Skeletal muscle tissue (tissue), 4 donors: ENCODE measurements around the gene JPH2. TPM values are rescaled to one million over a fixed set of nuclear protein-coding genes. Genes with fewer than 3 reads are reported as not detected.

Source experiments
- H3K27ac ChIP-seq: one replicate; pipeline ENCODE4 v1.7.0; 2013; ENCODE audit warnings: mild to moderate bottlenecking, low read depth, low read length, inconsistent platforms
- H3K27me3 ChIP-seq, 3 donors: one replicate each; pipeline ENCODE4 v1.7.0; 2013; ENCODE audit warnings: low read length in 3 of 3; ENCODE audit not compliant: control insufficient read depth in 3 of 3, insufficient read depth in 3 of 3
- H3K36me3 ChIP-seq, 3 donors: one replicate each; pipeline ENCODE4 v1.7.0; 2013; ENCODE audit warnings: low read length in 3 of 3; ENCODE audit not compliant: control insufficient read depth in 3 of 3, insufficient read depth in 3 of 3
- H3K4me1 ChIP-seq, 3 donors: one replicate each; pipeline ENCODE4 v1.7.0; 2013; ENCODE audit warnings: low read length in 3 of 3, mild to moderate bottlenecking in 3 of 3; ENCODE audit not compliant: control insufficient read depth in 3 of 3, insufficient read depth in 3 of 3
- H3K4me3 ChIP-seq, 3 donors: one replicate each; pipeline ENCODE4 v1.7.0; 2013; ENCODE audit warnings: low read length in 3 of 3
- H3K9ac ChIP-seq, 3 donors: one replicate each; pipeline ENCODE4 v1.7.0; 2013; ENCODE audit warnings: low read length in 3 of 3, mild to moderate bottlenecking in 3 of 3, moderate library complexity in 2 of 3, low read depth in 1 of 3
- H3K9me3 ChIP-seq, 3 donors: one replicate each; pipeline ENCODE4 v1.7.0; 2013; ENCODE audit warnings: low read length in 3 of 3; ENCODE audit not compliant: control insufficient read depth in 3 of 3
- total RNA-seq: library from RNA; depleted of rRNA; stranded (reverse); fragments of >200 nt; gene quantifications from one replicate; pipeline ENCODE4 v1.2.3, GENCODE V29; 2014
- donor health status: Osteomylitis.

JPH2 gene
- total RNA-seq, 1 donor from 2014 or later = 85.1 TPM

GRCh38 chr20:44112456-44112855 is 74.5 kb downstream of the JPH2 start:
- Histone ChIP-seq H3K9ac (peak overlapping the region in 1 of 3 donors; percentile 33), H3K27me3 (peaks cover 0 to 3% (median 2%) of the 10 kb centered on the region in 3 donors), H3K4me1 (peaks cover 11 to 24% (median 13%) of the 10 kb centered on the region in 3 donors), H3K4me3 (no peak overlapping the region), H3K36me3 (peaks cover 24 to 38% (median 37%) of the 10 kb centered on the region in 3 donors), H3K9me3 (no peaks in the 10 kb centered on the region), H3K27ac (no peak overlapping the region)

- H3K9me3 ChIP-seq = no peaks in the 10 kb centered on the region
- H3K36me3 ChIP-seq = peaks cover 22 to 35% (median 34%) of the 10 kb centered on the region in 3 donors
- H3K27ac ChIP-seq = no peak overlapping the region
- peaks cover 0 to 3% (median 2%) of the 10 kb centered on the region in 3 donors for H3K27me3 ChIP-seq
- H3K9ac ChIP-seq = no peak overlapping the region
- H3K4me3 ChIP-seq = no peak overlapping the region
- peaks cover 10 to 21% (median 11%) of the 10 kb centered on the region in 3 donors for H3K4me1 ChIP-seq
Measured at GRCh38 chr20:44111712-44112335, 75.2 kb downstream of the JPH2 start.

GRCh38 chr20:44110816-44111568 is 76.0 kb downstream of the JPH2 start:
- peaks cover 0 to 2% (median 2%) of the 10 kb centered on the region in 3 donors for H3K27me3 ChIP-seq
- no peak overlapping the region for H3K27ac ChIP-seq
- H3K9me3 ChIP-seq = no peaks in the 10 kb centered on the region
- H3K4me3 ChIP-seq = no peak overlapping the region
- H3K9ac ChIP-seq = no peak overlapping the region
- H3K36me3 ChIP-seq = peaks cover 18 to 34% (median 33%) of the 10 kb centered on the region in 3 donors
- peaks cover 8 to 26% (median 12%) of the 10 kb centered on the region in 3 donors for H3K4me1 ChIP-seq

DNA sequence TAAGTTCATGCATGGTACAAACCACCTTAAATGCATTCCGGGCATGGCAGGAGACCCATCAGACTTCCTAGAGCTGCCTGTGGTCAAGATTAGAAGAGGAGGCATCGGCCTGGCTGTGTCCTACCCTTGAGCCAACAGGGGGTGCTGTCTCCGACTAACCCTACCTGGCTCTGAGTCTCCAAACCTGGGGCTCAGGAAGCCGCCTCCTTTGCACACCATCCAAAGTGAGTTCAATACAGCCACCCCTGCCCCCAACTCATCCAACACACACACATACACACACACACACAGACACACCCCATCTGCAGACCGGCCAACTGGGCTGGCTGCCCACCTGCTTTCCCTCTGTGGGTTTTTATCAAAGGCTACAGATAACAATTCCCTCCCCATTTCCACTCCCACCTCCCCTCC is 77.0 kb downstream of the JPH2 start:
- H3K27me3 ChIP-seq = no peaks in the 10 kb centered on the region
- no peak overlapping the region for H3K27ac ChIP-seq
- H3K36me3 ChIP-seq = peaks cover 14 to 31% (median 25%) of the 10 kb centered on the region in 3 donors
- peaks cover 8 to 32% (median 21%) of the 10 kb centered on the region in 3 donors for H3K4me1 ChIP-seq
- H3K9ac ChIP-seq = no peak overlapping the region
- H3K9me3 ChIP-seq = no peaks in the 10 kb centered on the region
- no peak overlapping the region for H3K4me3 ChIP-seq

DNA sequence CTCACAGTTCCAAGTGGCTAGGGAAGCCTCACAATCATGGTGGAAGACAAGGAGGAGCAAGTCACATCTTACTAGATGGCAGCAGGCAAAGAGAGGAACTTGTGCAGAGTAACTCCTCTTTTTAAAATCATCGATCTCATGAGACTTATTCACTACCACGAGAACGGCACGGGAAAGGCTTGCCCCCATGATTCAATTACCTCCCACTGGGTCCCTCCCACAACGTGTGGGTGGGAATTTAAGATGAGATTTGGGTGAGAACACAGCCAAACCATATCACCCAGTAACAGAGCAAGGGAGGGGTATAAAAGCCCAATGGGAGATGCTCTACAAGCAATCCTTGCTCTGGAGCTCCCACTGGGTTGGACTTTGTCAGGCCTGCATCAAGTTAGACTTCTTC is 80.4 kb downstream of the JPH2 start:
- Histone ChIP-seq H3K36me3 (peaks cover 0 to 7% (median 0%) of the 10 kb centered on the region in 3 donors), H3K27me3 (no peaks in the 10 kb centered on the region), H3K4me3 (no peak overlapping the region), H3K9ac (no peak overlapping the region), H3K4me1 (peaks cover 0 to 20% (median 14%) of the 10 kb centered on the region in 3 donors), H3K9me3 (no peaks in the 10 kb centered on the region), H3K27ac (no peak overlapping the region)

- H3K9me3 ChIP-seq = no peaks in the 10 kb centered on the region
- H3K27ac ChIP-seq = peak overlapping the region; percentile 16
- H3K4me1 ChIP-seq = peaks cover 0 to 20% (median 14%) of the 10 kb centered on the region in 3 donors
- no peaks in the 10 kb centered on the region for H3K27me3 ChIP-seq
- peaks cover 0 to 7% (median 0%) of the 10 kb centered on the region in 3 donors for H3K36me3 ChIP-seq
- H3K4me3 ChIP-seq = no peak overlapping the region
- H3K9ac ChIP-seq = no peak overlapping the region
Measured at GRCh38 chr20:44104798-44105517, 82.0 kb downstream of the JPH2 start.

DNA sequence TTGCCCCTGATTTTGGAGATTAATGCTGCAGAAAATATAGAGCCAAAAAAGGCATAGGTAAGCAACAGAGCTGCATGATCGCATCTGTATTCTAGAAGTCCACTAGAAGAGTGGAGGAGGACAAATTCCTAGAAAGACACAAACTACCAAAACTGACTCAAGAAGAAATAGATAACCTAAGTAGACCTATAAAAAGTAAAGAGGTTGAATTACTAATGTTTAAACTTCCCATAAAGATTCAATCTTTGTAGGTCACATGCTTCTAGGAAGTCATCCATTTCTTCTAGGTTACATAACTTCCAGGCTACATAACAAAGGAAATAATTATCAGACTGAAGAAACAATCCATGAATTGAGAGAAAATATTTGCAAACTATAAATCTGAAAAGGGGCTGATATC is 84.4 kb downstream of the JPH2 start:
- Histone ChIP-seq H3K9ac (no peak overlapping the region), H3K4me1 (peaks cover 0 to 30% (median 18%) of the 10 kb centered on the region in 3 donors), H3K36me3 (no peaks in the 10 kb centered on the region), H3K9me3 (no peaks in the 10 kb centered on the region), H3K27ac (no peak overlapping the region), H3K4me3 (no peak overlapping the region), H3K27me3 (no peaks in the 10 kb centered on the region)

DNA sequence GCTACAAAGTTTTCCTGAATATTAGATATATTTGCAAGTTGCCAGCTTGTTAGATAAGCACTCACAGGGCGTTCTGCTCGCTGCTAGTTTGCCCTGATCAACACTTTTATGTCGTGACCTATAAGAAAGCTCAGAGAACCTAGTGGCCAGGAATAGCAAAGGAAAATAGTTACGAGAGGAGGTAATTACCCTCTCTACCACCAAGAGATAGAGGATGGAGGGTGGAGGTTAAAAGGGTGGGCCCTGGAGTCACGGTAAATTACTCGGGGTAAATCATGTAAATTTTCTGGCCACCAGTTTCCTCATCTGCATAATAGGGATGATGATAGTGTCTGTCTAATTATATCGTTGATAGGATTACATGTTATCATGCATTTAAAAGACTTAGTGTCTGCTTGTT is 87.2 kb downstream of the JPH2 start:
- no peaks in the 10 kb centered on the region for H3K27me3 ChIP-seq
- H3K27ac ChIP-seq = no peak overlapping the region
- H3K36me3 ChIP-seq = no peaks in the 10 kb centered on the region
- no peak overlapping the region for H3K9ac ChIP-seq
- peaks cover 0 to 16% (median 6%) of the 10 kb centered on the region in 3 donors for H3K4me1 ChIP-seq
- no peak overlapping the region for H3K4me3 ChIP-seq
- no peaks in the 10 kb centered on the region for H3K9me3 ChIP-seq

DNA sequence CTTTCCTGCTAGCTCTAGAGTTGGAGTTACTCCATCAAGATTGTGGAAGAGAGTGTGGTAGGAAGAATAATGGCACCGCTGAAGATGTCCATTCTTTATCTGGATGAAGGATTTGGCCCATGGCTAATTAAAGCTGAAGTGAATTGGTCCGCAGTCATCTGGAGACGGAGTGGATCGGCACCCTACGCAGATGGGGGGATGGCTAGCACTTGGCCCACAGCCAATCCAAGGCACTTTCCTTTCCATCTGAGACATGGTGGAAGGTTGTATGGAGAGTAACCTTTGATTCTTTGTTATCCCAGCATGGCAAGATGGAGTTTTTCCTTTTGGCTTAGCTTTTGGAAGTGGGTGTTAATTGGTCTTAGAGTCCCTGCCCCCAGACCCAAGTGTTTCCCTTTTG is 88.3 kb downstream of the JPH2 start:
- Histone ChIP-seq H3K9me3 (no peaks in the 10 kb centered on the region), H3K27me3 (no peaks in the 10 kb centered on the region), H3K9ac (no peak overlapping the region)

More for the DNA sequence above, 88.3 kb downstream of the JPH2 start:
- H3K36me3 ChIP-seq = no peaks in the 10 kb centered on the region
- H3K27ac ChIP-seq = no peak overlapping the region
- H3K4me3 ChIP-seq = no peak overlapping the region
- H3K4me1 ChIP-seq = peaks cover 0 to 12% (median 6%) of the 10 kb centered on the region in 3 donors
